H1 (cell line): ENCODE results near the gene ASCL1. TPM values are rescaled to one million over a fixed set of nuclear protein-coding genes. Genes with fewer than 3 reads are reported as not detected.

Experiments
- GABPA ChIP-seq: IDR thresholded peaks from 2 replicates; pipeline ENCODE4 v1.6.1; 2011; ENCODE audit warnings: mild to moderate bottlenecking, low read length, moderate library complexity, borderline replicate concordance; ENCODE audit not compliant: insufficient read depth
- GTF2F1 ChIP-seq: IDR thresholded peaks from 2 replicates; pipeline ENCODE4 v1.6.1; 2012; ENCODE audit warnings: low read depth, low read length, improper control_type of control experiment, borderline replicate concordance
- PHF8 ChIP-seq: fragments of 200-600 bp; sonication (generic); conservative IDR thresholded peaks from 2 replicates; pipeline ENCODE4 v1.7.1; 2012; ENCODE audit warnings: low read depth, mild to moderate bottlenecking, inconsistent platforms, low read length, moderate library complexity
- polyA plus RNA-seq, 7 experiments: library from polyadenylated mRNA; depleted of rRNA in 3 of 7; stranded (reverse) in 5 of 7; unstranded in 2 of 7; fragments of >200 nt in 5 of 7; fragments of 200-250 nt in 2 of 7; gene quantifications; 1 replicate in 5 of 7; 2 replicates in 1 of 7; 4 replicates in 1 of 7; pipeline versions ENCODE4 v1.2.1 to v1.2.3, GENCODE V29; 2011 to 2013; ENCODE audit warnings: missing spikeins in 2 of 7, mixed read lengths in 2 of 7
- total RNA-seq: library from RNA; stranded (reverse); fragmentation: NEBNext Ultra II Directional; extraction: Animal tissue kit (Norgen Biotek cat#: 25700); gene quantifications from 2 replicates; pipeline ENCODE4 v1.2.1, GENCODE V29; 2021
- TF ChIP-seq, protein P1 (sequence below): IDR thresholded peaks from 2 replicates; pipeline ENCODE4 v1.6.1; 2012; ENCODE audit warnings: low read length, inconsistent platforms

Gene ASCL1
- total and polyA plus RNA-seq, 2 of the 8 experiments (the other 6 are each of a cell fraction or from before 2014, with no cell fraction given) = 0.12 TPM; not detected in 1

DNA sequence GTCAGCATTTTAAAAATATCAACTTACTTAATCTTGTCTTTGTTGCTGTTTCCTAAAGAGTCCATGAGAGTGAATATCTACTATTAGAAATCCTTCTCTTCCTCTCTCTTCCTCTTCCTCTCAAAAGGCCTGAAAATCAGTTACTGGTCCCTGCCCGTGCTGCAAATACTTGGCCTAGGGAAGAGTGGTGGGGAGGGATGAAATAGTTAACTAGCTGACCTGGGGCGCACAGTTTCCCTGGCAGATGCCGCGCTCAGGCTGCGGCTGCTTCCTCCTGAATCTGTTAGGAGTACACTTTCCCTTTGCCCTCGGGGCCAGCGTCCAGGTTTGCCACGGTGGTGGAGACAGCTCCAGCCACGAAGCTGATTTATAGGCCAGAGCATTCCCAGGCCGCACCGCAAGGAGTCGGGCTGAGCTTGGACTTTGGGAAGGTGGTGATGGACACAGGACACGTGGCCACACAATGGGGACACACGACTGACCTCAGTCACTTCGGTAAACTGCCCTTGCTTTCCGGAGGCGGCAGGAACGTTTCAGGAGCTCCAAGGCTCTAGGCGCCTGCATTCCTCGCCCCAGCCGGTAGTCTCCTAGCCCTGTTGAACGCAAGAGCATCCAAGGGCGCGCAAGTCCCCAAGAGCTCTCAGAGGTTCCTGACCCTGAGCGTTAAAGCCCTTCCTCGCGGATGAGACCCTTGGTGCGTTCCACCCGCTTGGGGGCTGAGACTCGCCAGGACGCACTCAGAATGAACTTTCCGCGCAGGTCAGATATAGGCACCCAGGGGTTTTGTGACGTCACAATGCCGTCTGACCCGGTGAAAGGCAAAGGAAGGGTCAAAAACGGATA, 7.1 kb upstream of the ASCL1 start (continued):
- TF ChIP-seq GTF2F1 (no peak), GABPA (no peak), PHF8 (no peak)
- TF ChIP-seq, protein P1, sequence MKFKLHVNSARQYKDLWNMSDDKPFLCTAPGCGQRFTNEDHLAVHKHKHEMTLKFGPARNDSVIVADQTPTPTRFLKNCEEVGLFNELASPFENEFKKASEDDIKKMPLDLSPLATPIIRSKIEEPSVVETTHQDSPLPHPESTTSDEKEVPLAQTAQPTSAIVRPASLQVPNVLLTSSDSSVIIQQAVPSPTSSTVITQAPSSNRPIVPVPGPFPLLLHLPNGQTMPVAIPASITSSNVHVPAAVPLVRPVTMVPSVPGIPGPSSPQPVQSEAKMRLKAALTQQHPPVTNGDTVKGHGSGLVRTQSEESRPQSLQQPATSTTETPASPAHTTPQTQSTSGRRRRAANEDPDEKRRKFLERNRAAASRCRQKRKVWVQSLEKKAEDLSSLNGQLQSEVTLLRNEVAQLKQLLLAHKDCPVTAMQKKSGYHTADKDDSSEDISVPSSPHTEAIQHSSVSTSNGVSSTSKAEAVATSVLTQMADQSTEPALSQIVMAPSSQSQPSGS = 0 out of 2 replicates have a peak, but pooled peaks have one; percentile 19
